ENCODE measurements around the gene MAGIX.
"Not testable (repeated sequence)": the region's sequence is repeated elsewhere in the genome, so short reads cannot be mapped to it uniquely, and the experiment has no call there.

Gene MAGIX

DNA sequence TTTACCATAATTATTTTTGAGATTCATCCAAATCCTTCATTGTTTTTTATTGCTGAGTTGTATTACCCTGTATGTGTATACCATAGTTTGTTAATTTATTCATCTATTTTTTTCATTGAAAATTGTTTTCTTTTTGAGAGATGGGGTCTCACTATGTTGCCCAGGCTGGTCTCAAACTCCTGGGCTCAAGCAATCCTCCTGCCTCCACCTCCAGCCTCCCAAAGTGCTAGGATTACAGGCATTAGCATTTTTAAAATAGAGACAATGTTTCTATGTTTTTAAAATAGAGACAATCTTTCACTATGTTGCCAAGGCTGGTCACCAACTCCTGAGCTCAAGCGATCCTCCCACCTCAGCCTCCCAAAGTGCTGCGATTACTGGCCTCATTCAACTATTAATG lies 1.6 kb upstream of the MAGIX start:
- DNase-seq (ENCODE audit: low read depth), result no peak

DNA sequence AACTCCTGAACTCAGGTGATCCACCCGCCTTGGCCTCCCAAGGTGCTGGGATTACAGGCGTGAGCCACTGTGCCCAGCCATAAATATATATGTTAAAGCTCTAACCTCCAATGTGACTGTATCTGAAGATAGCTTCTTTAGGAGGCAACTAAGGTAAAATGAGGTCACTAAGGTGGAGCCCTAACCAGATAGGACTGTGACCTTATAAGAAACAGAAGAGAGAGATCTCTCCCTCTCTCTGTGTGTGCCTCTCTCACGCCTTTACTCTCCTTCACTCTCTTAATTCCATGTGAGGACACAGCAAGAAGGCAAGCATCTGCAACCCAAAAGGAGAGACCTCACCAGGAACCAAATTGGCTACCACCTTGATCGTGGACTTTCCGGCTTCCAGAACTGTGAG lies 926 bp upstream of the MAGIX start:
- no peak for DNase-seq (ENCODE audit: low read depth)

DNA sequence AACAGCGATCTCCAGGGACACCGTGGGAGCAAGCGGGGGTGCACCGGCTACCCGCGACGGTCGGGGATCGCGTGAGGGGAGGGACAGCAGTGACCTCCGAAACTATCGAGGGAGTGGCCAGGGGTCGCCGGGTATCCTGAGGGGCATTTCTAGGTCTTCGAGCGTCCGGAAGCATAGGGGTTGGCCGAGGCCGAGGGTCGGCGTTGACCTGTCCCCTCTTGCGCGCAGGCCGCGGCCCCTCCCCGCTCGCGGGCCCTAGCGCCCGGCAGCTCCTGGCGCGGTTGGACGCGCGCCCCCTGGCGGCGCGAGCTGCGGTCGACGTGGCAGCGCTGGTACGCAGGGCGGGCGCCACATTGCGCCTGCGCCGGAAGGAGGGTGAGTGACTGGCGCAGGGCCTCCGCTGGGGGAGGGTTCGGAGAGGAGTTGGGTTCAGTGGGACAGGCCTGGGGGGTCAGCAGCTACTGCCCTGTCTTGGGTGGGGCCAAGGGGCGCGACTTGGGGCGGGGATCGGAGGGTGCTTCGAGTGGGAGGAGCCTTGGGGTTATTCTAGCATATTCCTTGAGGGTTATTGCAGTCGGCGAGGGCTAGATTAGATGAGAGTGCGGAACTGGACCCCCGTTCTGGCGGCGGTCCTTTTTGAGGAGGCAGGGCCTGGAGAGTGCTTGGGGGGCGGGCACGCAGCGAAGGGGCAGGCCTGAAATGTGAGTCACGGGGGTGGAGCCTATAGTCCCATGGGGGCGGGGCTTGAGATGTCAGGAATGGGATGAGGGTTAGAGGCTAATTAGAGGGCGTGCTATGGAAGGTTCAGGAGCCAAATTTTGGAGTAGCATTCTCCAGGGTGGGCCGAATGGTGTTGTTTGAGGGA lies 1.2 kb downstream of the MAGIX start:
- peak; percentile 91 for DNase-seq (ENCODE audit: low read depth)

DNA sequence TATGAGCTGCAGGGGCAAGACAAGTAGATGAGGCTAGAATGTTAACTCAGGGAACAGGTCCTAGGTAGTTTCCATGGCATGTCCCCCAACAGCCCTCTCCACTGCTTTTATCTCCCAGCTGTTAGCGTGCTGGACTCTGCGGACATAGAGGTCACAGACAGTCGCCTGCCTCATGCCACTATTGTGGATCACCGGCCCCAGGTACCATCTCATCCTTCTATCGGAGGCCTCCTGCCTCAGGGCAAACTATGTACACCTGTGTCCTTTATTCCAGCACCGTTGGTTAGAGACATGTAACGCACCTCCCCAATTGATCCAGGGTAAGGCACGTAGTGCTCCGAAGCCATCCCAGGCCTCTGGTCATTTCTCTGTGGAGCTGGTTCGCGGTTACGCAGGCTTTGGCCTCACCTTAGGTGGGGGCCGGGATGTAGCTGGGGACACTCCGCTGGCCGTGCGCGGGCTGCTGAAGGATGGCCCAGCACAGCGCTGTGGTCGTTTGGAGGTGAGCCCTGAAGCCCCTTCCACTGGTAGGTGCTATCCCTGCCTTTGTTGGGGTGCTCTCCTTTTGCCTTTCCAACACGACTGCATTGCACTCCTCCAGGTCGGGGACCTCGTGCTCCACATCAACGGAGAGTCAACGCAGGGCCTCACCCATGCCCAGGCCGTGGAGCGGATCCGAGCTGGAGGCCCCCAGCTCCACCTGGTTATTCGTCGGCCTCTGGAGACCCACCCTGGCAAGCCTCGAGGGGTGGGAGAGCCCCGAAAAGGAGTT lies 2.2 kb downstream of the MAGIX start:
- no peak for DNase-seq (ENCODE audit: low read depth)

DNA sequence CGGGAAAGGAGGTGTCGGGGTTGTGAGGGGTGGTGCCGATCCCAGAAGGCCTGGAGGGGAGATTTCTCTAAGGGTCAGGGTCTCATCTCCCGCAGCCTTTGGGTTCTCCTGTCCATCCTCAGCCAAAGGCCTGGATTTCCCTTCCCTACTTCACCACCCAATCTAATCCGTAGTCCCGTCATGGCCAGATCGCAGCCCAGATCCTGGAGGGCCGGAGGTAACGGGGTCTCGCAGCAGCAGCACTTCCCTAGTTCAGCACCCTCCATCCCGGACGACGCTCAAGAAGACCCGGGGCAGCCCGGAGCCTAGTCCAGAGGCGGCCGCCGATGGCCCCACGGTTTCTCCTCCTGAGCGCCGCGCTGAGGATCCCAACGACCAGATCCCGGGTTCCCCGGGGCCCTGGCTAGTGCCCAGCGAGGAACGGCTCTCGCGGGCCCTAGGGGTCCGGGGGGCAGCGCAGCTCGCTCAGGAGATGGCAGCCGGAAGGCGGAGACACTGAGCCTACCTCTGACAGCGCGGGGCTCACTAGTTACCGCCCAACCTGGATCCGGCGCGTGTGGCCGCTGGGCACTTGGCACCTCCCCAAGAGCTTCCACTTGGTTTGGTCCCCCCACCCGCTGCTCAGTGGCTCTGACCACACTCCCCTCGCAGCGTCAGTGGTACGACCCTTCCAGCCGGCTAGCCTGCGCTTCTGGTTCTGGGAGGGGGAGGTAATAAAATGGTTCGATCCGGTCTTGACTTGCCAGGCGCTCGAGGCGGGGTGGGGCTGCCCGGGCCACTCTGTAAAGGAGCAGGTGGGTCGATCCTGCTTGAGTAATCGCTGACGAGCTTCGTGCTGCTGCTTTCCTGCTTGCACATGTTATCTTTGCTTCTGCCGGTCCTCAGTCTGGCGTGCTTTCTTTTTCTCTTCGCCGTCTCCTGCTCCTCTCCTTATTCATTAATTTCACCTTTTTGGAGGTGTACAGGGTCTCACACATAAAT lies 3.6 kb downstream of the MAGIX start:
- peak; percentile 97 for DNase-seq (ENCODE audit: low read depth)

DNA sequence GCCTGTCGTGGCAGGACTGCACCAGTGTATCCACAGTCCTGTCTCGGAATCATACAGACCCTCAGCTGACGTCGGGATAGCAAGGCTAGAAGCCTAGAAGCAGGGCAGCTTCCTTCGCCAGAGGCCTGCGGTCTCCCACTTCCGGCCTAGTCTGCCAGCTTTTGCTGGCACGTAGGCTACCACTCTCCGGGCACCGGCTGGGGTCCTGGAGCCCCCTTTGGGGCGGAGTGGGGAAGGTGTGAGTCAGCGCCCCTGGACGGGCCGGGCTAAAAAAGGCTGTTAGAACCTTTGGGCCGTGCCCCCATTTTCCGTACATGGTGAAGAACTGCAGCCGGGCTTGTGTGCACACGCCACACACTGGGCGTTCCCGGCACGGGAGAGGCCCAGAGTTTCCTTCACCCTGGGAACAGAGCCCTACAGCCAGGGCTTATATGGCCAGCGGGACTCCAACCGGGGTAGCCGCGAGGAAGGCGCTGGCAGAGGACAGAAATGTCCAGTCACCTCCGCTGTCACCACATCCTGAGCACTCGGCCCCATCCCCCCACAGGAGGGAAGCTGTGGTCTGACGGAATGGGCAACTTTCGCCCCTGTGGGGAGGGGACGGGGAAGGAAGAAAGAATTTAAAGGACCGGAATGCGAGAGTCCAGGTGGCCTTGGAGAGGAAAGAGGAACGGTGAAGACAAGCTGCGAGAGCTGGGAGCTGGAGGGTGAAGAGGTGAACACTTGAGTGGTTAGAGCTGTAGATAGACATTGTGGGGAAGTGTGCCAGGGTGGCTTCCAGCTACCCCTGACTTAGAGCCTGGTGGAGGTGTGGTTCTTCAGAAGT lies 4.6 kb downstream of the MAGIX start:
- DNase-seq (ENCODE audit: low read depth), result peak; percentile 85

DNA sequence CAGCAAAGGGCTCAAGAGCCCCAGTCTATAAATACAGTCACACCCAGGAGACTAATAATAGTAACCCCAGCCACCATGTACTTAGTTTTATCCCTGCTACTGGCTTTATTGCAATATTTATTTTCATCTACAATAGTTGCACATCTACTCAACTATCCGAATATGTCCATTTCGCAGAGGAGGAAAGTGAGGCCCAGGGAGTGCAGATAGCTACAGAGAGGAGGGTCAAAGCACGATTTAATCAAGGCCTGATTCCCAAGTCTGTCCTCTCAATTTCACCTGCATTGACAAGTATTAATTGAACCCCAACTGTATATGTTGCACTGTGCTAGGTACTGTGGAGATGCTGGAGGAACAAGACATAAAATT lies 5.2 kb downstream of the MAGIX start:
- no peak for DNase-seq (ENCODE audit: low read depth)

DNA sequence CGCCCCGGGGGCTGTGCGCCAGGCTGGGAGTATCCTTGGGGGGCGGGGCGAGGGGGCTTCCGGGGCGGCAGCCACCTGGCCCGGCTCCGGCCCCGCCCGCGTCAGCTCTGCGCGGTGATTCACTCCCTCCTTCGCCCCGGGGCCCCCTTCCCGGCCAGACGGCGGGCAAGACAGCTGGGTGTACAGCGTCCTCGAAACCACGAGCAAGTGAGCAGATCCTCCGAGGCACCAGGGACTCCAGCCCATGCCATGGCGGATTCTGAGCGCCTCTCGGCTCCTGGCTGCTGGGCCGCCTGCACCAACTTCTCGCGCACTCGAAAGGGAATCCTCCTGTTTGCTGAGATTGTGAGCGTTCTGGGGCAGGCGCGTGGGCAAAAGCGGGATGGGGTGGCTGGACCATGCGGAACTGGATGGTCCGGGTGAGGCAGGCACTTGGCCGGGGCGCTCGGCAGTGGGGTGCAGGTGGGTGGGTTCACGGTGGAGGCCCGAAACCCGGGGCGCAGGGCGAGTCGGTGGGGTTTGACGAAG lies 9.3 kb downstream of the MAGIX start, which contains the start of gene PLP2:
Gene PLP2, plus strand, starts transcription at position 147 of the 528 bp plus-strand sequence. Its CDS starts 103 bp downstream, at position 250.
- DNase-seq (ENCODE audit: low read depth), result no peak

DNA sequence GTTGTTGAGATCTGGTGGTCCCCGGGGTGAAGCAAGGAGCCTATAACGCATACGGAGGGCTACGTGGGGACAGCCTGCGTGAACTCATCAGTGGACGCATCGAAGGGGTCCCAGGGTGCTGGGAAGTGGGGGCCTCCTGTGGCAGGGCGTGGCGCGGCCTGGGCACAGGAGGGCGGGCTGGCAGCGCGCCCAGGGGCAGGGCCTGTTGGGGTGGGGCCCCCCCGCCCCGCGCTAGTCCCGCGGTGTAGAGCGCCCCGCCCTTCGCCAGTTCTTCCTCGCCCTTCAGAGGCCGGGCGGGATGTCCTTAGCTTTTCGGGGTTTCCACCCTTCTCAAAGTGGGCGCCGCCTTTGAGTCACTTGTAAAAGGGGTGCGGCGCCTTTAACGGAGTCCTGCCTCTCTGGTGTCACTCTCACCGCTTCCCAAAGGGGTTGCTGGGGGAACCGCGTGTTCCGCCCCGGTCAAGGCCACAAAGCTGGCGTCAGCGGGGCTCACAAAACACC lies 9.8 kb downstream of the MAGIX start:
- DNase-seq (ENCODE audit: low read depth), result peak; percentile 73

DNA sequence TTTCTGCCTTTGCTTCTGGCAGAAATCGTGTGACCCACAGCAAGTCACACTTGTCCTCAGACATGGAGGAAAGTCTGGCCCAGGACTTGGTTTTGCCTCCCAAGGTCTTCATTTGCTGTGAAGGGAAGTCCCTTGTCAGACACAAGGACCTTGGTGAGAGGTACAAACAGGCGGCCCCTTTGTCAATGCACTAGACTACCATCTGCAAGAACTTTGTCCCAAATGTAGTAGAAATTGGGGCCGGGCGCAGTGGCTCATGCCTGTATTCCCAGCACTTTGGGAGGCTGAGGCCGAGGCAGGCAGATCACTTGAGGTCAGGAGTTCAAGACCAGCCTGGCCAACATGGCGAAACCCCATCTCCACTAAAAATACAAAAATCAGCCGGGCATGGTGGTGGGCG lies 11.0 kb downstream of the MAGIX start:
- not testable (repeated sequence) for DNase-seq (ENCODE audit: low read depth)

DNA sequence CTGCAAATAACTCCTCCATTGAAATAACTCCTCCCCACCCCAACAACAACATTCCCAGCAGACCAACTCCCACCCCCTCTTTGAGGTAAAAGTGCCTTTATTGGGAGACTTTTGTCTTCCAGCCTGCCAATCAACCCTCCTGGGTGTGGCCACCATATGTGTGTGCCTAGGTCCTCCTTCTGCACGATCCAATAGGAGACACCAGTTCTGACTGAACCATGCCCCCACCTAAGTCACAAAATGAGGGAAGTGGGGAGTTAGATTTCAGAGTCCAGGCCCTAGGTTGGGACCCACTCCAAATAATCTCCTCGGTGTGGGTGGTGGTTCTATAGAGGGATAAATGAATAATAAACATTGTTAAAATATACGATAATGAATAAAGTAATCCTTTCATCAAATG lies 12.2 kb downstream of the MAGIX start:
- no peak for DNase-seq (ENCODE audit: low read depth)

DNA sequence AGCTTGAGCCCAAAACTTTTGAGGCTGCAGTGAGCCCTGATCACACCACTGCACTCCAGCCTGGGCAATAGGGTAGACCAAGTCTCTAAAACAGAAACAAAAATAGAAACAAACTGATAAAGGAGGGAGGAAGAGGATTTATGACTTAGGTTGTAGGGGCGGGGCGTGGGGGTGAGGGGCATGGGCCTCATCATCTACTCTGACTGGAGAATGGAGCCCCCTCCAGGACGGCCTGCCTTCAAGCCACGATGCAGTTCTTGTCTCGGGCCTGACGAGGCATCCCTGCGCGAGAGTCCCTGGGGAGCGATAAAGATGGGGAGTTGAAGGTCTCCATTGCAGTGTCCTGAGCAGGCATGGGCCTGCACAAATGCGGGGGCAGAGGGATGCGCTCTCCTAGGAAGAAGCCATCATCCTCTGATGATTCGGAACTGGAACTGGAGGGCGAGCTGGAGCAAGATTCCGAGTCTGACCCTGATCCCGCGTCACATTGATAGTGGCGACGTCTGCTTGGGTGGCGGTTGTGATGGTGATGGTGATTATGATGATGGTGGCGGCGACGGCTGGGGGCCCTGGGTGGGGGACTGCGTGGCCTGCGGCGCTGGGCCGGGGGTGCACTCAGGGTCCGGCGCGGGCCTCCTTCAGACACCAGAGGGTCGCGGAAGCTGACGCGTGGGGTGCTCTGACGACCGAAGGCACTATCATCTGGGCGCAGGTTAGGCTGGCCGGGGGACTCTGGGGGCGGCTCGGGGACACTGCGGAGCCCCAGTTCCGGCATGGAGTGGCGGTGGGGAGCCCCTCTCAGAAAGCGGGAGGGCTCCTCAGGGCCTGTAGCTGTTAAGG lies 13.1 kb downstream of the MAGIX start:
- no peak for DNase-seq (ENCODE audit: low read depth)

DNA sequence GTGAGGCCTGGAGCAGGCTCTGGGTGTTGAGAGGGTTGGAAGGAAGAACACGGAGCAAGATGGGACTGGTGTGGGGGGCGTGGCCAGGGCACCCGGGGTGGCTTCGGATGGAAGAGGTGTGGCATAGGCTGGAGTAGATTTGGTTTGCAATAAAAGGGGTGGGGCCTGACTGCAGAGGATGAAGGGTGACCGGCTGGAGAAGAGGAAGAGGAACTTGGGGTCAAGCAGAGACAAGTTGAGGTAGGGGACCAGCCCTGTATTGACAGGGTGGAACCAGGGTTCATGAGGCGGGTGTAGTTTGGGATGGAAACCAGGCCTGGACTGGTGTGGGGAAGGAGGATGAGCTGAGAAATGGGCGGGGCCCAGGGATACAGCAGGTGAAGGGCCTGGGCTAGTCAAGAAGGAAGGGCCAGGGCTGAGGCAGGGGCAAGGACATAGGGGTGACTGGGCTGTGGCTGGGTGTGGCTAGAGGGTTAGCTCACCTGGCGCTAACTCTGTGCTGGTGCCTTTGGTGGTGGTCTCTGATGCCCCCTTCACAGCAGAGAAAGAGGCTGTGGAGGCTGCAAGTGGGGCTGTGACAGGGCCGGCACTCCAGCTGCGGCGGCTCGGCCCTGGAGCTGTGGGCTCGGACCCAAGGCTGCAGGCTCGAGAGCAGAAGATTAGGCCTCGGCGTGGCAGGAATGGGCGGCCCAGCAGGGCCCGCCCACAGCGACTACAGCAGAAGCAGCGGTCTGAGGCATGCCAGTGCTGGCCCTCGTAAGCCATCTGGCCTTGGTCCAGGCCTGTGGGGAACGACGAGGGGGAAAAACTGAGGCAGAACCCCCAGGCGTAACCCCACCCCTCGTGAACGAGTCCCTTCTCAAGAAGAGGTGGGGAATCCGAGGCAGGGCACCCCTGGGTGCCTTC lies 14.1 kb downstream of the MAGIX start:
- DNase-seq (ENCODE audit: low read depth), result peak; percentile 79

DNA sequence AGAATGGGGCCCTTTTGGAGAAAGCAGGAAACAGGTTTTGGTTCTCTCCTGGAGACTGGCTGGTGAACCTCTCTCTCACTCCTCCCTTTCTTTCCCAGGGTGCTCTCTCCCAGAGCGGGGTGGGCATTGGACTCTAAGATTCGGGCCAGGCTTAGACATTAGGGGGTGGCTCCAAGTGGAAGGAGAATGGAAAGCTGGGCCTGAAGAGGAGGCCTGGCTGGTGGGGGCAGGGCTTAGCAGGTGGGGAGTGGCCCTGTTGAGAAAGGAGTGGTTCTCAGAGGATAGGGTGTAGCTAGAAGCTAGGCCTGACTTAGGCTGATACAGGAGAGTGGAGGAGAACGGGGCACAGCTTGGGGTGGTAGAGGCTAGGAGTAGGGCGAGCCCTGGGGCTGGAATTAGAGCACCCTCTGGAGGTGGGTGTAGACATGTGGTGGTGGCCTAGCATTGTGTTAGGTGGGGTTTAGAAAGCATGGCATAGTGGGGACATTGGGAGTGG lies 14.8 kb downstream of the MAGIX start:
- DNase-seq (ENCODE audit: low read depth), result peak; percentile 66

DNA sequence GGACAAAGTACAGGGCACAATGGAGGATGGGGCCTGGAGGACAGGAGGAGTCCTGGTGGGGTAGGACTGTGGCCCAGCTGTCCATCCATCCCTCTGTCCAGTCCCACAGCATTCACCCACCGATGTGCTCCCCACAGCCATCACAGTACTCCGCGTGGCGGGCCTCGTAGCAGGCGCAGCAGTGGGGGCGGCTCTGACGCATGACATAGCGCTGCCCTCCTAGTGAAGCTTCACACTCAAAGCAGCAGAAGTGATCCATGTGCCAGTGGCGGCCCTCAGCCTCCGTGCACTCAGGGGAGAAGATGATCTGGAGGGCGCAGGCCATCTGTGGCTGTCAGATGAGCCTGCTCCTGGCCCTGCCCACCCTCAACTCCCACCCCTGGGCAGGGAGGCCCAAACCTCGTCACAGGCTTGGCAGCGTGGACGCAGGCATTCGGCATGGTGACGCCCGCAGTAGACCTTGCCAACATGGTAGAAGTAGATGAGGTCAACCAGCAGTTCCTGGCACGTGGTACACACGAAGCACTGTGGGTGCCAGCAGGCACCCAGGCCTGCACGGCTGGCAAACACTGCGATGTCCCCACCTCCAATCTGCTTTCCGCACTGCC lies 15.4 kb downstream of the MAGIX start:
- DNase-seq (ENCODE audit: low read depth), result no peak

DNA sequence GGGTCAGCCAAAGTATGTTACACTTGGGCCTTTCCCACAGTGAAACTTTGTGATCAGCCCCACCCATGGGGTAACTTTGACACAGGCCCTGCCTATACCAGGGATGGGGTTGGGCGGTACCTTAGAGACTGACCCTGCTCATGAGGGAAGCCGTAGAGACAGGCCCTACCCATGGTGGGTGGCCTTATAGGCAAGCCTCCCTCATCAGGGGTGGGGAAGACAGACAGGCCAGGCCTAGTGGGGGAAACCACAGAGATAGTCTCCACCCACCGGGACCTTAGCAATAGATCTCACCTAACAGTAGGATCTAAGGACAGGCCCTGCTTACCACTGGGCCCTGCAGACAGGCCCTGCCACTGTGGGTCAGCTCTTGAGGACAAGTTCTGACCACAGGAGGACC lies 16.0 kb downstream of the MAGIX start:
- no peak for DNase-seq (ENCODE audit: low read depth)

DNA sequence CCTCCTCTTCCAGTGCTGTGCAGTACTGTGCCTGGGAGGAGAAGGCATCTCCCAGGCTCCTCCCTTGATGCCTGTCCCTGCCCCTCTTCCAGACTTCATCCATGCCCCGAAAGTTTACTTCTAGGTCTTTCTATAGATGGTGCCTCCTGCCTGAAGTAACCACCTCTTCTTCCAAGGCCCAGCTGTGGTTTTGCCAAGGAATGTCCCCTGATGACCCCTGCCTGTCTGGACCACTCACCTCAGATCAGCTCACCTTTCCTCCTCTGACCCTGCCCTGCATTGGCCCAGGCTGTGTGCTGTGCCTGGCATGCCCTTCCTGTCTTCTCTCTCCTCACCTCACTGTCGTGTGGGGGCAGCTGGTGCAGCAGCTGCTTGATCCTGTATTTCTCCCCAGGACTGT lies 16.8 kb downstream of the MAGIX start:
- DNase-seq (ENCODE audit: low read depth), result no peak

DNA sequence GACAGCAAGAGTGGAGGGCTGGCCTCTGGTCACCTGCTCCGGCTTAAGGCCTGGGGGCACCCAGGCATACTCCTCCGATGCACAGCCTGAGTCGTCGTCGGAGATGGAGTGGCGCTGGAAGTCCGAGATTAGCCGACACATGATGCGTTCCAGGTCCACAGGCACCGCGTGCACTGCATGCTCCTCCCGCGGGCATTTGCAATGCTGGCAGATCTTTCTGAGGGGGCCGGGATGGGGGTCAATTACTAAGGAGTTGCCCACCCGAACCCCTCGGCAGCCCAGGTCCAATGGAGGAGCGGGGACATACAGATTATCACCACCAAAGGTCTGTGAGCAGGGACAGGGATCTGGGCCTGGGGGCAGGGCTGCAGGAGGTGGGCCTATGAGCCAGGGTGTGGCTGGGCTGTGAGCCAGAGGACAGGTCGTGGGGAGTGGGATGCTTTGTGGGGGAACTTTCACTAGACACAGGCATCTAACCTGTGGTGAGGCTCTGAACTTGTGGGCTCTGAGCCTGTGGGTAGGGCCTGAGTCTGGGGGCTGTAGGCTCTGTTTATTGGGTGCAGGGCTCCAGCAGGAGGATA lies 21.2 kb downstream of the MAGIX start:
- no peak for DNase-seq (ENCODE audit: low read depth)
